LNCAP (cell line): Measurements from ENCODE around the gene DAB1.

Source experiments
- TF ChIP-seq, protein P1 (sequence below): fragments of 450-650 bp; IDR thresholded peaks from 2 replicates; pipeline ENCODE4 v1.5.1; 2017; ENCODE audit warnings: mild to moderate bottlenecking

DAB1 gene

DNA sequence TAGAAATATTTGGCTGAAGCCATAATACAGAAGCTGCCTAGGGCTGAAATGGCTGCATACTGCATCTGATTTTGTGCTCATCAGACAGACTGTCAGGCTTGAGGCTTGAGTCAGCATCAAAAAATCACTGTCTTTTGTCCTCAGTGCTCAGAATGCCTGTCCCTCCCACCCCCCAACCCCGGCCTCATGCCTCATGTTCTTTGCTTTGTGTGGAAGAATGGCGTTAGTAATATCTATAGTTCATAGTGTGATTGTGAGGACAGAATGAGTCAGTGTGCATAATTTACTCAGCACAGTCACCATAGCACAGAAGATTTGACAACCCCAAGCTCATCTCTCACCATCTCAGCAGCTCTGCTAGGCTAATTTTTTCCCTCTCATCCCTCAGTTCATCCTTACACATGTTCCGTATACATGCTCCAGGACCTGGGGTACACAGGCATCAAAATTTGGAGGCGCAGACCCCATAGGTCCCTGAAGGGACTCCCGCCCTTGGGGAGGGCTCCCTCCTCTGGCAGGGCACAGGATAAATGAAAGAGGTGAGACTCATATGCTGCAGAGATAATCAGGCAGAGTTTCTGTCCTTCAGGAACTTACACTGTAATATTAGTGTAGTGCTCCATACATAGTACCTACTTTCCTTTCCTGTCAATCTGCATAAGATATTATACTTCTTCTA lies 299.0 kb downstream of the DAB1 start:
- TF ChIP-seq, protein P1, sequence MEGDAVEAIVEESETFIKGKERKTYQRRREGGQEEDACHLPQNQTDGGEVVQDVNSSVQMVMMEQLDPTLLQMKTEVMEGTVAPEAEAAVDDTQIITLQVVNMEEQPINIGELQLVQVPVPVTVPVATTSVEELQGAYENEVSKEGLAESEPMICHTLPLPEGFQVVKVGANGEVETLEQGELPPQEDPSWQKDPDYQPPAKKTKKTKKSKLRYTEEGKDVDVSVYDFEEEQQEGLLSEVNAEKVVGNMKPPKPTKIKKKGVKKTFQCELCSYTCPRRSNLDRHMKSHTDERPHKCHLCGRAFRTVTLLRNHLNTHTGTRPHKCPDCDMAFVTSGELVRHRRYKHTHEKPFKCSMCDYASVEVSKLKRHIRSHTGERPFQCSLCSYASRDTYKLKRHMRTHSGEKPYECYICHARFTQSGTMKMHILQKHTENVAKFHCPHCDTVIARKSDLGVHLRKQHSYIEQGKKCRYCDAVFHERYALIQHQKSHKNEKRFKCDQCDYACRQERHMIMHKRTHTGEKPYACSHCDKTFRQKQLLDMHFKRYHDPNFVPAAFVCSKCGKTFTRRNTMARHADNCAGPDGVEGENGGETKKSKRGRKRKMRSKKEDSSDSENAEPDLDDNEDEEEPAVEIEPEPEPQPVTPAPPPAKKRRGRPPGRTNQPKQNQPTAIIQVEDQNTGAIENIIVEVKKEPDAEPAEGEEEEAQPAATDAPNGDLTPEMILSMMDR: no peak

DNA sequence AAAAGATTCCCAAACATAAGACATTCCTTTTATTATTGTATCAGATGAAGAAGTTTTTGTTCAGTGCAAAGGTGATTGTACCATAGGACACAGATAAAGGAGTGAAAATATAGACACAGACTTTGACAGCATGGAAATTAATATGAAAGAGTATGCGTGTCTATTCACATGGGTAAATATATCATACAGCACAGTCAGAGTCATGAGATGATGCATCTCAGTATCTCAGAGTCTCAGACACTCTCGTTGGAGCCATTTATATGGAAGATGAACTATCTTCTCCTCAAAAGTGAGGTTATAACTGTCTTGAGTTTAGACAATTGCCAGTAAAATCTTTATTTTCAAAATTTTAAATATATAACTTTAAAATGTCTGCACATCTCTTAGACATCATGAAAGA lies 299.7 kb downstream of the DAB1 start:
- TF ChIP-seq, protein P1: no peak

DNA sequence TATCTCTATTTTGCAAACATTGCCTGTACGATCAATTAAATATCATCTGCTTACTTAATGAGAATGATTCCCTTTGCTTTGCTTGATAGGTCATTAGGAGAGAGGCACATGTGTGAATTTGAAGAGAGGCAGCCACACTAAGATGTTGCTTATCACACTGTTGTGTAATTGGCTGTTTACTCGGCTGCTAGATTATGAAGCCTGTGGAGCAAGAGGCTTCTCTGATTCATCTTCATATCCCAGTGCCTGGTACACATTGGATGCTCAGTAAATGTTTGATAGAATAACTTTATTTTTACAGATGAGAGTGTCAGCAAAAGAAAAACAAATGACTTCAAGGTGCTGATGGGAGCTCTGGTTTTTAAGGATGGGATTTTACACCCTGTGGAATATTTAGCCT lies 301.8 kb downstream of the DAB1 start:
- TF ChIP-seq, protein P1: no peak

DNA sequence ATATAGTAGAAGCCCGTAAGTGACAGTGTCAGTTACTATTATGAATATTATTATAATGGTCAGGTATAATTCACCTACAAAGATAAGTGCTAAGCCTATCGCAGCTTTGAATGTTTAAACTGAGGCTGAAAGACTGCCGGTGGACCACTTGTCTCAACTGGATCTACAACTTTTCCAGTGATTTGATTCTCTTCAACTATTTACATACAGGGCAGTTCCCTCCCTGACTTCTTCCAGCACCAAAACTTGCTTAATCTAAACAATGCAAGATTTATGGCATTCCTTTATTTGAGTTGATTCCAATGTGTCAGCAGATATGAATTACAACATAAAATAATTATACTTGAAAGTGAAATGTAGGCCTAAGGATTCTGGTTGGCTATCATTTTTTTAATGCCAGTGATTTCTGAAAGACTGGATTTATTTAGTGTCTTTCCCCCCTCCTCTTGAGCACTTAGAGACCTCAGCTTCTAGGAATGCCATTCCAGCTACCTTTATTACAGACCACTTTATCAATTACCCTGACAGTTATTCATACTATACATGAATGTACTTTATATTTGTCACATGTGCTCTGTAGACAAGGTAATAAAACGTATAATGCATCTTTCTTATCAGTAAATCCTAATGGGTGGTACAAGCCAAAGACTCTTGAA lies 304.8 kb downstream of the DAB1 start:
- TF ChIP-seq, protein P1: no peak

DNA sequence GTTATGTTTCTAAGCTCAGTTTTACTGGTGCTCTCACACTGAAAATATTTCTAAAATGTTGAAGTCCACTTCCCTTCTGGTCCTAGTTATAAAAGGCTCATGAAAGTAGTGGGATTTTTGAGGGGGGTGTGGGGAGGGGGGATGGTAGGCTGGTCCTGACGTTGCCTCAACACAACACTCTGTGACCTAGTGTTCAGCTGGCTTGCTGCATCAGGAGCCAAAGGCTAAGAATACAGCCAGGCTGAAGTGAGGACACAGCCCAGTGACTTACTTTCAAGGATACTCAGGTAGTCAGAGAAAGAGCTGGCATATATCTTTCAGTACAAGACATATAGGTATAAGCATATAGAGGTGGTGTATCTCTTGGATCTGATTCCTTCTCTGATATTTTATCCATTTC lies 306.1 kb downstream of the DAB1 start:
- TF ChIP-seq, protein P1: no peak

DNA sequence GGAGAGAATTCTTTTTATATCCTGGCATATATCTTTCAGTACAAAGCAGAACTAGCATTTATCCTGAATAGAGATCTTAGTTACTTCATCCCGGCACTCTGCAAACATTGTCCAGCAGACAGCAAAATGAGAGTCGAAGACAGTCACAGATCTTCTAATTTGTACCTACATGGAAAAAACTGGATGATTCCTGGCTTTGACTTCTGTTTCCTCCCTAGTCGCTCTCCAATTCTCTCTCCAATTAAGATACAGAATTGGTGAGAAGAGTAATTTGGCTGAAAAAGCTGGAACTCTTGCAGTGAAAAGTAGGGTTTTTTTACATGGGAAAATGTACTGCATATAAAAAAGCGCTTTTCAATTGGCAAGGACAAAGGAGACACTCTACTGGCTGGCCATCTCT lies 307.0 kb downstream of the DAB1 start:
- TF ChIP-seq, protein P1: no peak

DNA sequence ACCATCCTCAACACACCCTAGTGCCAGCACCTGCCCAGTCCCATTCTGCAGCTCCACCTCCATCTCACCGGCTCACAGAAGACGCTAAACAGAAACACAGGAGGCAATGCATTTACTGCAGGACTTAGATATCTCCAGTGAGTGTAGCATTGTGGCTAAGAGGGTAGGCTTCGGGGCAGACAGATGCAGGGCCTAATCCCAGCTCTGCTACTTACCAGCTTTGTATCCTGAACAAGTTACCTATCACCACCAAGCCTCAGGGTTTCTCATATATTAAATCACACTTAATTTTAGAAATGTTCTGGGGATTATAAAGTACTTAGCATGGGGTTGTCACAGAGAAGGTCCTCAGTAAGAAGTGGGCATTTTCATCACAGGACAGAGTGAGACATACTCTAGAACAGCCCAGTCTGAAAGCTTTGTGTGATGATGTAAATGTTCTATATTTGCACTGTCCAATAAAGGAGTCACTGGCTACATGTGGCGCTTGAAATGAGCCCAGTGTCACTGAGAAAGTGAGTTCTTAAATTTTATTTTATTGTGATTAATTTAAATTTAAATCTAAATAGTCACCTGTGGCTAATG lies 308.7 kb downstream of the DAB1 start:
- TF ChIP-seq, protein P1: no peak
